PC-9 (cell line): ENCODE data around the gene FXYD3. TPM values are rescaled to one million over a fixed set of nuclear protein-coding genes. Genes with fewer than 3 reads are reported as not detected.

Experiments
- BruUV-seq: library from RNA; stranded (reverse); fragments of 400-500 nt; replicated peaks from 2 replicates; lab custom pipeline; 2021; lab: Mats Ljungman, UMichigan
- CTCF ChIA-PET: fragments of 300-600 bp; sonication (Branson Sonifier 250); formaldehyde crosslinking; loops from one replicate; lab custom pipeline; 2022; ENCODE audit warnings: antibody characterized with exemption; lab: Charles Lee
- POLR2A ChIA-PET: fragments of 300-600 bp; sonication (Branson Sonifier 250); formaldehyde crosslinking; loops from one replicate; lab custom pipeline; 2022; ENCODE audit warnings: antibody characterized with exemption; ENCODE audit not compliant: unreplicated experiment; lab: Charles Lee
- DNase-seq, 2 experiments: peaks; one replicate each; pipeline versions ENCODE4 v3.0.0 to v3.0.0-alpha.2; 2015 to 2022; ENCODE audit warnings: mixed read lengths in 1 of 2
- H2AFZ ChIP-seq: fragments of 200-600 bp; sonication (generic); 2 replicates; pipeline ENCODE4 v1.8.1; 2017; ENCODE audit warnings: antibody characterized with exemption
- H3F3A ChIP-seq: fragments of 200-600 bp; sonication (generic); 2 replicates; pipeline ENCODE4 v1.8.1; 2017; ENCODE audit warnings: antibody characterized with exemption, mild to moderate bottlenecking, low read depth; ENCODE audit not compliant: insufficient read depth
- H3K27ac ChIP-seq: fragments of 200-600 bp; sonication (generic); 2 replicates; pipeline ENCODE4 v1.6.1; 2016; ENCODE audit warnings: mixed run types
- H3K27me3 ChIP-seq: fragments of 200-600 bp; sonication (generic); 2 replicates; pipeline ENCODE4 v1.6.1; 2016; ENCODE audit warnings: low read depth, mixed run types; ENCODE audit not compliant: insufficient read depth
- H3K36me3 ChIP-seq: fragments of 200-600 bp; sonication (generic); 2 replicates; pipeline ENCODE4 v1.6.1; 2016; ENCODE audit warnings: low read depth, mixed run types
- H3K4me1 ChIP-seq: fragments of 200-600 bp; sonication (generic); replicated peaks from 2 replicates; pipeline ENCODE4 v1.6.1; 2016; ENCODE audit warnings: mixed run types; ENCODE audit not compliant: insufficient read depth
- H3K4me2 ChIP-seq: fragments of 200-600 bp; sonication (generic); 2 replicates; pipeline ENCODE4 v1.6.1; 2017; ENCODE audit warnings: mixed run types
- H3K4me3 ChIP-seq: fragments of 200-600 bp; sonication (generic); 2 replicates; pipeline ENCODE4 v1.6.1; 2016; ENCODE audit warnings: mixed run types
- H3K79me2 ChIP-seq: fragments of 200-600 bp; sonication (generic); 2 replicates; pipeline ENCODE4 v1.6.1; 2017; ENCODE audit warnings: low read depth, mixed run types
- H3K9me2 ChIP-seq: fragments of 200-600 bp; sonication (generic); 2 replicates; pipeline ENCODE4 v1.8.1; 2017; ENCODE audit warnings: mild to moderate bottlenecking; ENCODE audit not compliant: insufficient read depth
- H3K9me3 ChIP-seq: fragments of 200-600 bp; sonication (generic); 2 replicates; pipeline ENCODE4 v1.8.1; 2016; ENCODE audit warnings: low read depth; ENCODE audit not compliant: insufficient read depth
- H4K20me1 ChIP-seq: fragments of 200-600 bp; sonication (generic); 2 replicates; pipeline ENCODE4 v1.8.1; 2017; ENCODE audit not compliant: insufficient read depth
- CTCF ChIP-seq: fragments of 200-600 bp; sonication (generic); conservative IDR thresholded peaks from 2 replicates; pipeline ENCODE4 v1.6.1; 2017; ENCODE audit warnings: mixed run types, antibody characterized with exemption, mild to moderate bottlenecking, moderate library complexity
- EZH2 ChIP-seq: fragments of 200-600 bp; sonication (generic); IDR thresholded peaks from 2 replicates; pipeline ENCODE4 v1.8.0; 2017; ENCODE audit warnings: antibody characterized with exemption, low read depth
- intact Hi-C: fragments of 100-400 bp; cut with micrococcal nuclease; formaldehyde crosslinking; loops from one replicate; pipeline ENCODE4 v1.10.0; 2022; ENCODE audit not compliant: unreplicated experiment
- total RNA-seq: library from RNA; stranded (reverse); gene quantifications from 2 replicates; pipeline ENCODE4 v1.2.3, GENCODE V29; 2021

FXYD3 gene
- total RNA-seq, 1 experiment from 2014 or later = 287 TPM

DNA sequence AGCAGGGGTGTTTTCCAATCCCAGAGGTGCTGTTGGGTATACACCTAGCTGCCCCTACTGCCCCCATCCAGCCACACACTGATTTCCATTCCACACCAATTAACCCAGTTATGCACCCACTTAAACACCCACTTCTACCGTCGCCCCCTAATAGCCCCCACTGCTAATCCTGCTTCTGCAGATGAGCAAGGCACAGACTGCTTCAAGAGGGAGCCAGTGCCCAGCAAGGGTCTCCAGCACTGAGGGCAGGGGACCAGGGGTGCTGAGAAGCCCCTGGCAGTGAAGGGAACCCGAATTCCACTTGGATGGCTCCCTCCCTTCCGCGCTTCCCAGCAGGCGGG, 28.6 kb downstream of the FXYD3 start:
- no peaks in the 10 kb centered on the region for H4K20me1 ChIP-seq
- H3K9me2 ChIP-seq = no peaks in the 10 kb centered on the region
- intact Hi-C loops = loop anchor here (2.0 to 10.0 kb wide), 4 partner anchors 105 to 211 kb away; partner anchors contain the start of genes FFAR3, LSR and USF2
- no peak overlapping the region for H2AFZ ChIP-seq
- H3K79me2 ChIP-seq = no peaks in the 10 kb centered on the region
- ChIA-PET POLR2A (interaction anchor here (0.6 kb wide), 1 partner anchor 116 kb away, joined by 7 read pairs; no protein-coding TSS in a partner anchor), CTCF (interaction anchor here (0.5 to 0.6 kb wide), 2 partner anchors 33 to 324 kb away, joined by 3 read pairs; no protein-coding TSS in a partner anchor)
- H3K27me3 ChIP-seq = no peaks in the 10 kb centered on the region
- peaks cover 26% of the 10 kb centered on the region; the same call in 1 of the 2 replicates for H3F3A ChIP-seq
- no peaks in the 10 kb centered on the region for H3K36me3 ChIP-seq
- H3K27ac ChIP-seq = no peak overlapping the region
- TF ChIP-seq CTCF = no peak
- no peak for TF ChIP-seq EZH2
- DNase-seq = no peak
- no TSS peak for BruUV-seq
- peaks cover 20% of the 10 kb centered on the region for H3K4me1 ChIP-seq
- no peak overlapping the region for H3K4me2 ChIP-seq
- H3K4me3 ChIP-seq = no peak overlapping the region
- H3K9me3 ChIP-seq = no peaks in the 10 kb centered on the region

DNA sequence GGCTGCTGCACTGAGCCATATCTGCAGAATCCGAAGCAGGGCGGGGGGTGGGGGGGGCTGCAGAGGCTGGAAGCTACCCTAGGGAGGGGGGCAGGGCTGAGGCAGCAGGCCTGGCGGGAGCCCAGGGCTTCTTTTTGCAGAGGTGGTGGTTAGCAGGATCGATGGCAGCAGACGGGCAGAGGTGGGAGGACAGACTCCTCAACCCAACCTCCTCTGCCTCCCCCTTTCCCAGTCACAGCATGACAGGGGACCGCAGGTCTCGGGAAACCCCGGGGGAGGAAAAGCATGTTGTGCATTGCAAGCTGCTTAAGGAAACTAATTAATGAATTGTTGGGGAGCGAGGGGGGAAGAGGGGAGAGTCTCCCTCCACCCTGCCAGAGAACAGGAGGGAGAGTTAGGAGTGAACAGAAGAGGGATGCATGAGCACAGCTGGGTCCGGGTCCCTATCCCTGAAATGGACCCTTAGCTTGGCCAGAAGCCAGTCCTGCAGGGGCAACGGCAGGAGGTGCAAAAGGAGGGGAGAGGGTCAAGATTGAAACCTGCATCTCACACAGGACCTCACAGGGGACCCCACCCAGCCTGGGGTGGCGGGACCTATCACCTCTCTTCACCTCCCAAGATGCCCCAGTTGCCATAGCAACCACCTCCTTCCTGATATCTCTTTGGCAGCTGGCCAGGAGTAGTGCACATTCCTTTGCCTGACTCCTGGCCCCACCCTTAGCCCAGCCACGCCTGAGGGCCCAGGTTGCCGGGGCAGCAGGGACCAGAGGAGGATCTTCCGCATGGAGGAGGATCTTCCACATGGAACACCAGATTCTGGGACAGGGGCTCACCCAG, 29.2 kb downstream of the FXYD3 start:
- H4K20me1 ChIP-seq = no peaks in the 10 kb centered on the region
- H3K9me3 ChIP-seq = no peaks in the 10 kb centered on the region
- TF ChIP-seq CTCF = no peak
- no peak for TF ChIP-seq EZH2
- no peaks in the 10 kb centered on the region for H3K9me2 ChIP-seq
- peaks cover 26% of the 10 kb centered on the region; the same call in 1 of the 2 replicates for H3F3A ChIP-seq
- H3K36me3 ChIP-seq = no peaks in the 10 kb centered on the region
- H3K27me3 ChIP-seq = no peaks in the 10 kb centered on the region
- BruUV-seq = no TSS peak
- peak; percentile 89 to 93 for DNase-seq
- no peak overlapping the region for H3K27ac ChIP-seq
- intact Hi-C loops = loop anchor here (2.0 to 10.0 kb wide), 4 partner anchors 104 to 210 kb away; partner anchors contain the start of genes FFAR3, LSR and USF2
- ChIA-PET POLR2A (interaction anchor here (0.6 kb wide), 2 partner anchors 24 to 115 kb away, joined by 7 to 9 read pairs; no protein-coding TSS in a partner anchor), CTCF (interaction anchor here (0.6 kb wide), 2 partner anchors 9 to 324 kb away, joined by 3 read pairs; no protein-coding TSS in a partner anchor)
- H3K4me2 ChIP-seq = 0 out of 2 replicates have a peak overlapping the region, but pooled peaks have one; percentile 15
- H3K4me1 ChIP-seq = peaks cover 20% of the 10 kb centered on the region
- no peaks in the 10 kb centered on the region for H3K79me2 ChIP-seq
- no peak overlapping the region for H3K4me3 ChIP-seq
- no peak overlapping the region for H2AFZ ChIP-seq

- Histone ChIP-seq H3K9me3 (no peaks in the 10 kb centered on the region), H3K9me2 (no peaks in the 10 kb centered on the region), H3K4me1 (peaks cover 23% of the 10 kb centered on the region), H3K27me3 (no peaks in the 10 kb centered on the region), H3K4me2 (no peak overlapping the region), H3K27ac (no peak overlapping the region), H3K79me2 (no peaks in the 10 kb centered on the region), H3K4me3 (no peak overlapping the region), H4K20me1 (no peaks in the 10 kb centered on the region), H2AFZ (no peak overlapping the region), H3K36me3 (no peaks in the 10 kb centered on the region), H3F3A (peaks cover 21% of the 10 kb centered on the region)
- ChIA-PET CTCF (interaction anchor here (0.6 kb wide), 1 partner anchor 781 kb away, joined by 7 read pairs; no protein-coding TSS in a partner anchor), POLR2A (no interaction called here)
- intact Hi-C loops = loop anchor here (10.0 kb wide), 1 partner anchor 208 kb away; the partner anchor contains the start of gene FFAR3
- DNase-seq = no peak
- no TSS peak for BruUV-seq
- TF ChIP-seq CTCF = no peak
- TF ChIP-seq EZH2 = no peak
Measured at GRCh38 chr19:35146746-35147459, 31.3 kb downstream of the FXYD3 start.
